ENCODE data around the gene ELOB. TPM values are rescaled to one million over a fixed set of nuclear protein-coding genes. Genes with fewer than 3 reads are reported as not detected.

Gene ELOB
- total RNA-seq, 5 donors from 2014 or later (not counting 1 experiment from before 2014, with no cell fraction given): 71.8 to 153 (median 131) TPM

DNA sequence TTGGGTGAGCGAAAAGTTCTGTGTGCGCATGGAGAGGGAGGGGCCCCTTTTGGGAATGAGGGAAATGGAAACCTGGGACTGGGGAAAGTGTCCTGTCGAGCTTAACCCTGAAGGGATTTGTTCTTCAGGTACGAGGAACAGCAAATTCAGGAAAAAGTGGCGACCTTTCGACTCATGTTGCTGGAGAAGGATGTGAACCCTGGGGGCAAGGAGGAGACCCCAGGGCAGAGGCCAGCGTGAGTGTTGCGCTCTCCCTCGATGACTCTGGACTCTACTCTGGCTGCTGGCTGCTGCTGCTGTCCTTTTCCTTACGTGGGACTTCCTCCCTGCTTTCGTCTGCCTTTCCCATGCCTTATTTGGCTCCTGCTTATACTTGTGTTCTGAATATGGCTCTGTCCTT, 19.7 kb downstream of the ELOB start:
- Histone ChIP-seq H3K4me3 (ENCODE audit: control insufficient read depth in 1 of 2, extremely low read depth in 1 of 2, low read length in 1 of 2) (no peak overlapping the region), H3K27ac (ENCODE audit: low read length) (no peak overlapping the region), H3K9me3 (no peaks in the 10 kb centered on the region), H3K27me3 (replicated peaks in 1 of 2; ENCODE audit: control insufficient read depth in 2 of 2, extremely low read depth in 1 of 2, insufficient read depth in 2 of 2, low read length in 1 of 2) (no peaks in the 10 kb centered on the region), H3K36me3 (ENCODE audit: control insufficient read depth in 2 of 2, extremely low read depth in 1 of 2, insufficient read depth in 1 of 2, low read length in 1 of 2) (peaks cover 10 to 64% of the 10 kb centered on the region in 2 donors), H3K4me1 (ENCODE audit: control insufficient read depth in 1 of 2, extremely low read depth in 1 of 2, insufficient read depth in 2 of 2, low read length in 2 of 2) (peaks cover 19 to 35% of the 10 kb centered on the region in 2 experiments)
- DNase-seq: no peak
- Mint-ChIP-seq H3K36me3 (peaks cover 60% of the 10 kb centered on the region), H3K27ac (no peak overlapping the region), H3K4me1 (peaks cover 56 to 71% (median 63%) of the 10 kb centered on the region in 3 donors), H3K27me3 (no peaks in the 10 kb centered on the region), H3K4me3 (peak overlapping the region in 1 of 3 donors; percentile 6), H3K9me3 (no peaks in the 10 kb centered on the region)
- POLR2A ChIA-PET: interaction anchor here in 1 of 2 donors (0.6 to 1.9 kb wide), 2 partner anchors 10 to 18 kb away, joined by 3 to 13 read pairs; no protein-coding TSS in a partner anchor
- no peak for ATAC-seq (replicated peaks in 1 of 4)
- WGBS (ENCODE audit: insufficient coverage): 96% methylated on average over 10 of the region's 11 CpGs
- CTCF ChIA-PET: no interaction called here

DNA sequence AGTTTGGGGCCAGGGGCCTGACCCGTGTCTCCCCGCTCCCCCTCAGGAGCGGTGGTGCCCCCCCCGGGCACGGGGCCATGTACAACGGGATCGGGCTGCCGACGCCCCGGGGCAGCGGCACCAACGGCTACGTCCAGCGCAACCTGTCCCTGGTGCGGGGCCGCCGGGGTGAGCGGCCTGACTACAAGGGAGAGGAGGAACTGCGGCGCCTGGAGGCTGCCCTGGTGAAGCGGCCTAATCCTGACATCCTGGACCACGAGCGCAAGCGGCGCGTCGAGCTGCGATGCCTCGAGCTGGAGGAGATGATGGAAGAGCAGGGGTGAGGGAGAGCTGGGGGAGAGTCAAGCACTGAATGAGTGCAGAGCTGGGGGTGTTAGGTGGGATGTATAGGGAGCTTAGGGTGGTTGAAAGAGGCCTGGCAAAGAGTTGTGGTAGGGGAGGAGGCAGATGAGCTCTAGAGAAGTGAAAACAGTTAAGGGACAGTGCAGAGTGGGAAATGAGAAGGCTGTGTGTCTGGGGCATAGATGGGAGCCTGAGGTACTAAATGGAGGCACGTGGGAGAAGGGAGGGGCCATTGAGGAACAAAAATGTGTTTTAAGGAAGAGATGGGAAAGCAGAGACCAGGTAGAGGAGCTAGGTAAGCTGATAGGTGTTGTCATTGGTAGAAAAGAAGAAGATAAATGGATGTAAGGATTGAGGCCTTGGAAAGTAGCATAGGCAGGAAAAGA, 20.6 kb downstream of the ELOB start:
- ATAC-seq (replicated peaks in 1 of 4): no peak
- WGBS (ENCODE audit: insufficient coverage): 91% methylated on average over 30 of the region's 30 CpGs
- H3K9me3 Mint-ChIP-seq: no peaks in the 10 kb centered on the region
- Histone ChIP-seq H3K36me3 (ENCODE audit: control insufficient read depth in 2 of 2, extremely low read depth in 1 of 2, insufficient read depth in 1 of 2, low read length in 1 of 2) (peaks cover 10 to 55% of the 10 kb centered on the region in 2 donors), H3K4me1 (ENCODE audit: control insufficient read depth in 1 of 2, extremely low read depth in 1 of 2, insufficient read depth in 2 of 2, low read length in 2 of 2) (peaks cover 21 to 42% of the 10 kb centered on the region in 2 experiments), H3K9me3 (no peaks in the 10 kb centered on the region), H3K27ac (ENCODE audit: low read length) (no peak overlapping the region), H3K4me3 (ENCODE audit: control insufficient read depth in 1 of 2, extremely low read depth in 1 of 2, low read length in 1 of 2) (no peak overlapping the region), H3K27me3 (replicated peaks in 1 of 2; ENCODE audit: control insufficient read depth in 2 of 2, extremely low read depth in 1 of 2, insufficient read depth in 2 of 2, low read length in 1 of 2) (no peaks in the 10 kb centered on the region)
- CTCF ChIA-PET: no interaction called here
- POLR2A ChIA-PET: interaction anchor here in 1 of 2 donors (0.6 to 1.9 kb wide), 2 partner anchors 11 to 18 kb away, joined by 3 to 13 read pairs; no protein-coding TSS in a partner anchor
- DNase-seq: no peak
- peaks cover 51% of the 10 kb centered on the region for H3K36me3 Mint-ChIP-seq
- H3K4me3 Mint-ChIP-seq: peak overlapping the region in 1 of 3 donors; percentile 91
- peaks cover 61 to 69% (median 64%) of the 10 kb centered on the region in 3 donors for H3K4me1 Mint-ChIP-seq
- peak overlapping the region in 1 of 2 donors; percentile 62 for H3K27ac Mint-ChIP-seq
- no peaks in the 10 kb centered on the region for H3K27me3 Mint-ChIP-seq

DNA sequence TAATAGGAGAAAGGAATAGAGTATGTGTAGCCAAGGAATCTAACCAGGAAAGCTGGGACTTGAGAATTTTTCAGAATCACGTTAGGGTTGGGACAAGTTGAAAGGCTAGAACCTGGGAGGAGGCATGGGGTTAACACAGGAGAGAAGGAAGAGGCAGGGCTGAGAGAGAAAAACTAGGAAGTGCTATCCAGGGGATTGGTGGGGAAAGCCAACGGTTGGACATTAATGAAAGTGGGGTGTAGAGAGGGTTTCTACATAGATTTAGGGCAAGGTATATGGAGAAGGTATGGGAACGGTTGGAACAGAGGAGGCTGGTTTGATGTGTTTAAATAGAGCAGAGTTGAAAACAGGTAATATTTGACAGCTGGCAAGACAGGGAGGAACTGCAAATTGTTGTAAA, 21.9 kb downstream of the ELOB start:
- Mint-ChIP-seq H3K36me3 (peaks cover 38% of the 10 kb centered on the region), H3K27ac (peak overlapping the region; percentile 7 to 93), H3K4me1 (peaks cover 64 to 74% (median 68%) of the 10 kb centered on the region in 3 donors), H3K9me3 (peaks cover 0 to 3% (median 0%) of the 10 kb centered on the region in 3 donors), H3K27me3 (no peaks in the 10 kb centered on the region), H3K4me3 (peak overlapping the region; percentile 88 to 91 (median 91))
- Histone ChIP-seq H3K4me3 (ENCODE audit: control insufficient read depth in 1 of 2, extremely low read depth in 1 of 2, low read length in 1 of 2) (peak overlapping the region in 1 of 2 donors; percentile 15), H3K4me1 (ENCODE audit: control insufficient read depth in 1 of 2, extremely low read depth in 1 of 2, insufficient read depth in 2 of 2, low read length in 2 of 2) (peaks cover 22 to 51% of the 10 kb centered on the region in 2 experiments), H3K27me3 (replicated peaks in 1 of 2; ENCODE audit: control insufficient read depth in 2 of 2, extremely low read depth in 1 of 2, insufficient read depth in 2 of 2, low read length in 1 of 2) (no peaks in the 10 kb centered on the region), H3K27ac (ENCODE audit: low read length) (peak overlapping the region; percentile 37), H3K9me3 (no peaks in the 10 kb centered on the region), H3K36me3 (ENCODE audit: control insufficient read depth in 2 of 2, extremely low read depth in 1 of 2, insufficient read depth in 1 of 2, low read length in 1 of 2) (peaks cover 10 to 43% of the 10 kb centered on the region in 2 donors)
- ChIA-PET POLR2A (interaction anchor here in 1 of 2 donors (1.0 kb wide), 1 partner anchor 16 kb away, joined by 12 read pairs; no protein-coding TSS in a partner anchor), CTCF (no interaction called here)
- DNase-seq: no peak
- 35% methylated on average over 3 of the region's 3 CpGs for WGBS (ENCODE audit: insufficient coverage)
- no peak for ATAC-seq (replicated peaks in 1 of 4)

DNA sequence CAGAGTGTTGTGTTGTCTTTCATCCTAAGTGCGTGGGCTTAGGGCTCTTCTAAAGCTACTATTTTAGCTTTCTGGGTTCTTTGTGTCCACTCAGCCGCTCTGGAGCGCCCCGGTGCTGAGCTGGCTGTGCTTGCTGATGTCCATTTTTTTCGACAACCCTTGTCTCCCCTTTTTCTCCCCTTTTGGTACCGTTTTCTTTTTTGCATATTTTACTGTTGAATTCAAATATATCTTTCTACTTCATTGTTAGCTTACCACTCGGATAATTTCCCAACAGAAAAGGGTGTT, 23.4 kb downstream of the ELOB start:
- Mint-ChIP-seq H3K4me3 (peak overlapping the region; percentile 88 to 91 (median 91)), H3K27me3 (no peaks in the 10 kb centered on the region), H3K27ac (peak overlapping the region; percentile 85 to 93), H3K4me1 (peaks cover 55 to 64% (median 58%) of the 10 kb centered on the region in 3 donors), H3K9me3 (peaks cover 0 to 3% (median 0%) of the 10 kb centered on the region in 3 donors), H3K36me3 (peaks cover 26% of the 10 kb centered on the region)
- Histone ChIP-seq H3K4me3 (ENCODE audit: control insufficient read depth in 1 of 2, extremely low read depth in 1 of 2, low read length in 1 of 2) (peak overlapping the region; percentile 75 to 90), H3K9me3 (no peaks in the 10 kb centered on the region), H3K36me3 (ENCODE audit: control insufficient read depth in 2 of 2, extremely low read depth in 1 of 2, insufficient read depth in 1 of 2, low read length in 1 of 2) (peaks cover 10 to 28% of the 10 kb centered on the region in 2 donors), H3K27ac (ENCODE audit: low read length) (peak overlapping the region; percentile 98), H3K4me1 (ENCODE audit: control insufficient read depth in 1 of 2, extremely low read depth in 1 of 2, insufficient read depth in 2 of 2, low read length in 2 of 2) (peaks cover 22 to 51% of the 10 kb centered on the region in 2 experiments), H3K27me3 (replicated peaks in 1 of 2; ENCODE audit: control insufficient read depth in 2 of 2, extremely low read depth in 1 of 2, insufficient read depth in 2 of 2, low read length in 1 of 2) (no peaks in the 10 kb centered on the region)
- no CpG with 5 or more reads among the region's 7 CpGs for WGBS (ENCODE audit: insufficient coverage)
- DNase-seq: no peak
- ChIA-PET CTCF (no interaction called here), POLR2A (interaction anchor here (0.6 to 1.1 kb wide), 2 partner anchors 9 to 11 kb away, joined by 4 read pairs; no protein-coding TSS in a partner anchor)
- no peak for ATAC-seq (replicated peaks in 1 of 4)

DNA sequence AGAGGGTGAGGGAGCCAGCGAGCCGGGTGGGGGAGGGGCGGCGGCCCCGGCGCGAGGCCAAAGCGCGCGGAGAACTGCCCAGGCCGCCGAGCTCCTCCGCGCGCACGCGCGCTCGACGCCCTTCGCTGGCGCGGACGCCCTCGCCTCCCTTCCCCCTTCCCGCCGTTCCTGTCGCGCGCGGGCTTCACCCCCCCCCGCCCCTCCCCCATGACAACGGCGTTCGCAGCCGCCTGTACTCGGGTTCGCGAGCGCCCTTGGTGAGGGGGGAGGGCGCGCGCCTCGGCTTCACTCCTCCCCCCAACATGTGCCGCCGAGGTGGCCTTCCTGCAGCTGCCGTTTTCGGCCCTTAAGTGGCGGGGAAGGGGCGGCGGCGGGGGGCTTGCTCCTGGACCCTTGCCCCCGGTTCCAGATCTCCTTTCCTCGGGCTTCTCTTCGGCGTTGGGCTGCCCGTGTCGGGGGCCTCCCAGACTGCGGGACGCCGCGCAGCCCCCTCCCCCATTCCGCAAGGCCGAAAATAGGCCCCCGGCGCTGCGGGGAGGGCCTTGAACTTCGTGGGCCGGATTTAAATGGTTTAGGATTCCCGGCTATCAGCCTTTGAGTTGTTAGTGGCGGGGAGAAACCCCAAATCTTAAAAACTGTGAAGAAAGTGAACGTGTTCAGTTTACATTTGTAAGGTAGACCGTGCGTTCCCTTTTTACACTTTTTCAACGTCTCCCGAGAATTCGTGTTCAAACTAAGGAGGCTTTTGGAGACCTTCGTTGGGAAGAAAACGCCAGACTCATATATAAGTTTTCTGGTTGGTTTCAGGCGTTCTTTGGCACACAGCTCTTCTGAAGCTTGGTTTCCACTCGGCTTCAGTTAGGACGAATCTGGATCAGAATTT, 24.0 kb downstream of the ELOB start:
- peak; percentile 33 to 40 (median 39) for ATAC-seq (replicated peaks in 1 of 4)
- H3K27ac Mint-ChIP-seq: peak overlapping the region; percentile 85 to 93
- Histone ChIP-seq H3K27ac (ENCODE audit: low read length) (peak overlapping the region; percentile 98), H3K36me3 (ENCODE audit: control insufficient read depth in 2 of 2, extremely low read depth in 1 of 2, insufficient read depth in 1 of 2, low read length in 1 of 2) (peaks cover 10 to 22% of the 10 kb centered on the region in 2 donors), H3K9me3 (no peaks in the 10 kb centered on the region), H3K27me3 (replicated peaks in 1 of 2; ENCODE audit: control insufficient read depth in 2 of 2, extremely low read depth in 1 of 2, insufficient read depth in 2 of 2, low read length in 1 of 2) (no peaks in the 10 kb centered on the region), H3K4me3 (ENCODE audit: control insufficient read depth in 1 of 2, extremely low read depth in 1 of 2, low read length in 1 of 2) (peak overlapping the region; percentile 75 to 90), H3K4me1 (ENCODE audit: control insufficient read depth in 1 of 2, extremely low read depth in 1 of 2, insufficient read depth in 2 of 2, low read length in 2 of 2) (peaks cover 22 to 51% of the 10 kb centered on the region in 2 experiments)
- H3K4me3 Mint-ChIP-seq: peak overlapping the region; percentile 91 to 93 (median 91)
- no peaks in the 10 kb centered on the region for H3K27me3 Mint-ChIP-seq
- ChIA-PET POLR2A (interaction anchor here (0.6 to 1.1 kb wide), 5 partner anchors 10 to 501 kb away, joined by 3 to 8 read pairs (median 4); no protein-coding TSS in a partner anchor), CTCF (no interaction called here)
- peak in 24 of 35 experiments; percentile 17 to 76 (median 47) for DNase-seq
- H3K36me3 Mint-ChIP-seq: peaks cover 20% of the 10 kb centered on the region
- peaks cover 0 to 3% (median 0%) of the 10 kb centered on the region in 3 donors for H3K9me3 Mint-ChIP-seq
- peaks cover 51 to 60% (median 55%) of the 10 kb centered on the region in 3 donors for H3K4me1 Mint-ChIP-seq
- WGBS (ENCODE audit: insufficient coverage): 0% methylated on average over 29 of the region's 82 CpGs
